Mucosa of descending colon (tissue), 3 donors: ENCODE measurements around the gene B4GALT6. TPM values are rescaled to one million over a fixed set of nuclear protein-coding genes. Genes with fewer than 3 reads are reported as not detected.

ENCODE experiments used
- ATAC-seq: fragments of 200-7000 bp; cut with Tn5 transposase; one replicate; pipeline ENCODE4 v1.9.1; 2020; ENCODE audit warnings: mild to moderate bottlenecking, moderate library complexity
- DNase-seq, 3 donors: peaks; one replicate each; pipeline ENCODE4 v3.0.0-alpha.2; 2020
- H3K36me3 ChIP-seq: fragments of 200-600 bp; one replicate; pipeline ENCODE4 v1.8.0; 2021; ENCODE audit warnings: low read depth, mild to moderate bottlenecking
- H3K4me1 ChIP-seq: fragments of 200-600 bp; one replicate; pipeline ENCODE4 v1.8.0; 2021; ENCODE audit warnings: low read depth, mild to moderate bottlenecking
- H3K4me3 ChIP-seq: fragments of 200-600 bp; one replicate; pipeline ENCODE4 v1.8.0; 2021; ENCODE audit warnings: mild to moderate bottlenecking
- H3K9me3 ChIP-seq: fragments of 200-600 bp; one replicate; pipeline ENCODE4 v1.8.0; 2021; ENCODE audit warnings: mild to moderate bottlenecking
- CTCF ChIP-seq: fragments of 200-600 bp; IDR thresholded peaks from one replicate; pipeline ENCODE4 v1.8.0; 2022; ENCODE audit warnings: antibody characterized with exemption, mild to moderate bottlenecking
- intact Hi-C, 2 donors: fragments of 100-400 bp; cut with DNase I in 1 of 2; cut with micrococcal nuclease in 1 of 2; formaldehyde crosslinking; loops; one replicate each; pipeline versions ENCODE4 v1.11.0 to v1.11.1; 2022; cut with DNase I, micrococcal nuclease
- total RNA-seq, 3 donors: library from RNA; stranded (reverse); fragmentation: NEBNext Ultra II Directional in 2 of 3; extraction: Animal tissue kit (Norgen Biotek cat#: 25700) in 2 of 3; gene quantifications; one replicate each; pipeline versions ENCODE4 v1.2.1 to v1.2.4, GENCODE V29; 2021 to 2023
- donor health status: DM: no; HTN: no; CAD: no; lungs with moderate emphysema.
- donor health status: DM: no; HTN: no; CAD: no.
- donor health status: DM: no; HTN: yes; CAD: no.

B4GALT6 gene
- total RNA-seq, 3 donors from 2014 or later: 6.9 to 8.0 (median 7.8) TPM

DNA sequence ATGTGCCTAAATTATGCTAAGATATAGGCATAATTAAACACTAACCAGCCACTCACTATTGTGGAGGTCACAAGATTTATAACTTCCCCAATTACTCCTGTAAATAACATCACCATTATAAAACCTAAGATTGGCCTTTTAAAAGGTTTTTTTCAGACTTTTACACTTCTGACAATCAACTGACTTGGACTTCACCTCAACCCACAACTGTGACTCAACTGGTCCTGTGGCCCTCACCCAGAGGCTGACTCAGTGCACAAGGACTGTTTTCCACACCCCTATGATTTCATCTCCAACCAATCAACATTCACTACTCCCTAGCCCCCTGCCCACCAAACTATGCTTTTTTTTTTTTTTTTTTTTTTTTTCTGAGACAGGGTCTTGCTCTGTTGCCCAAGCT is 81.1 kb downstream of the B4GALT6 start:
- Histone ChIP-seq H3K4me1 (no peaks in the 10 kb centered on the region), H3K4me3 (no peak overlapping the region), H3K36me3 (no peaks in the 10 kb centered on the region), H3K9me3 (no peaks in the 10 kb centered on the region)
- peak; percentile 40 for ATAC-seq
- no peak for DNase-seq
- TF ChIP-seq CTCF: no peak
- intact Hi-C loops: no loop called here

DNA sequence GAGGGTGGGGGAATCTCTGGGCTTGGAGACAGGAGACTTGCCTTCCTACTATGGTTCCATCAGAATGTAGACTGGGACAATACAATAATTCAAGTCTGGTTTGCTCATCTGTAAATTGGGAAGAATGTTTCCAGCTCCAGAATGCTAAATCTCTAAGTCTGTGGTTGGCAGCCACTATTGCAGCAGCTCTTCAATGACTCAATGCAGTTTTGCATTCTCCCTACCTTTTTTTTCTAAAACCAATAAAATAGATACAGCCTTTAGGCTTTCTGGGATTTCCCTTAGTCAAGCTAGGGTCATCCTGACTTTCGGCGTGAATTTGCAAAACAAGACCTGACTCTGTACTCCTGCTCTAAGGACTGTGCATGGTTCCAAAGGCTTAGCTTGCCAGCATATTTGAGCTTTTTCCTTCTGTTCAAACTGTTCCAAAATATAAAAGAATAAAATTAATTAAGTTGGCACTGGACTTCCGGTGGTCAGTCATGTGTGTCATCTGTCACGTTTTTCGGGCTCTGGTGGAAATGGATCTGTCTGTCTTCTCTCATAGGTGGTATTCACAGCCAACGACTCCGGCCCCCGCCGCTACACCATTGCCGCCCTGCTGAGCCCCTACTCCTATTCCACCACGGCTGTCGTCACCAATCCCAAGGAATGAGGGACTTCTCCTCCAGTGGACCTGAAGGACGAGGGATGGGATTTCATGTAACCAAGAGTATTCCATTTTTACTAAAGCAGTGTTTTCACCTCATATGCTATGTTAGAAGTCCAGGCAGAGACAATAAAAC is 86.2 kb downstream of the B4GALT6 start:
- no peak for ATAC-seq
- TF ChIP-seq CTCF: no peak
- H3K4me3 ChIP-seq: no peak overlapping the region
- intact Hi-C loops: no loop called here
- H3K9me3 ChIP-seq: no peaks in the 10 kb centered on the region
- no peaks in the 10 kb centered on the region for H3K4me1 ChIP-seq
- H3K36me3 ChIP-seq: no peaks in the 10 kb centered on the region
- DNase-seq: no peak

GRCh38 chr18:31596081-31596872 is 88.1 kb downstream of the B4GALT6 start:
- ATAC-seq: no peak
- Histone ChIP-seq H3K4me1 (no peaks in the 10 kb centered on the region), H3K4me3 (no peak overlapping the region), H3K9me3 (no peaks in the 10 kb centered on the region), H3K36me3 (no peaks in the 10 kb centered on the region)
- no peak for DNase-seq
- no peak for TF ChIP-seq CTCF
- intact Hi-C loops: no loop called here

GRCh38 chr18:31595121-31595771 is 89.1 kb downstream of the B4GALT6 start:
- intact Hi-C loops: no loop called here
- H3K4me1 ChIP-seq: no peaks in the 10 kb centered on the region
- TF ChIP-seq CTCF: no peak
- H3K4me3 ChIP-seq: no peak overlapping the region
- DNase-seq (no peak), ATAC-seq (no peak)
- H3K36me3 ChIP-seq: no peaks in the 10 kb centered on the region
- H3K9me3 ChIP-seq: no peaks in the 10 kb centered on the region

- no peak overlapping the region for H3K4me3 ChIP-seq
- H3K36me3 ChIP-seq: no peaks in the 10 kb centered on the region
- ATAC-seq (no peak), DNase-seq (no peak)
- H3K4me1 ChIP-seq: no peaks in the 10 kb centered on the region
- intact Hi-C loops: no loop called here
- no peaks in the 10 kb centered on the region for H3K9me3 ChIP-seq
- TF ChIP-seq CTCF: no peak
Observed at GRCh38 chr18:31592506-31593157, 91.7 kb downstream of the B4GALT6 start.
